Upper lobe of right lung (tissue), 1 donor: ENCODE measurements around the gene PRODH. TPM values are rescaled to one million over a fixed set of nuclear protein-coding genes. Genes with fewer than 3 reads are reported as not detected.
"Not testable (repeated sequence)": the region's sequence is repeated elsewhere in the genome, so short reads cannot be mapped to it uniquely, and the experiment has no call there.

Experiments used
- ATAC-seq: fragments of 200-7000 bp; cut with Tn5 transposase; one replicate; pipeline ENCODE4 v1.9.1; 2020; ENCODE audit warnings: mild to moderate bottlenecking, moderate library complexity
- DNase-seq: peaks from one replicate; pipeline ENCODE4 v3.0.0-alpha.2; 2020
- H3K27ac ChIP-seq: fragments of 200-600 bp; one replicate; pipeline ENCODE4 v1.8.0; 2022
- H3K27me3 ChIP-seq: fragments of 200-600 bp; one replicate; pipeline ENCODE4 v1.8.0; 2022; ENCODE audit warnings: mild to moderate bottlenecking
- H3K36me3 ChIP-seq: fragments of 200-600 bp; one replicate; pipeline ENCODE4 v1.8.0; 2022
- H3K4me1 ChIP-seq: fragments of 200-600 bp; one replicate; pipeline ENCODE4 v1.8.0; 2022
- H3K4me3 ChIP-seq: fragments of 200-600 bp; one replicate; pipeline ENCODE4 v1.8.0; 2022; ENCODE audit warnings: mild to moderate bottlenecking
- H3K9me3 ChIP-seq: fragments of 200-600 bp; one replicate; pipeline ENCODE4 v1.8.0; 2022
- intact Hi-C: fragments of 100-400 bp; cut with DNase I; formaldehyde crosslinking; loops from one replicate; pipeline ENCODE4 v1.11.0; 2022
- total RNA-seq: library from RNA; stranded (reverse); fragmentation: NEBNext Ultra II Directional; extraction: Animal tissue kit (Norgen Biotek cat#: 25700); gene quantifications from one replicate; pipeline ENCODE4 v1.2.1, GENCODE V29; 2021
- TF ChIP-seq, protein P1 (sequence below): fragments of 200-600 bp; IDR thresholded peaks from one replicate; pipeline ENCODE4 v1.8.0; 2022; ENCODE audit warnings: antibody characterized with exemption
- donor health status: DM: no; HTN: yes; CAD: no; lungs with severe emphysema.

PRODH gene
- total RNA-seq, 1 donor from 2014 or later, result 60.9 TPM

DNA sequence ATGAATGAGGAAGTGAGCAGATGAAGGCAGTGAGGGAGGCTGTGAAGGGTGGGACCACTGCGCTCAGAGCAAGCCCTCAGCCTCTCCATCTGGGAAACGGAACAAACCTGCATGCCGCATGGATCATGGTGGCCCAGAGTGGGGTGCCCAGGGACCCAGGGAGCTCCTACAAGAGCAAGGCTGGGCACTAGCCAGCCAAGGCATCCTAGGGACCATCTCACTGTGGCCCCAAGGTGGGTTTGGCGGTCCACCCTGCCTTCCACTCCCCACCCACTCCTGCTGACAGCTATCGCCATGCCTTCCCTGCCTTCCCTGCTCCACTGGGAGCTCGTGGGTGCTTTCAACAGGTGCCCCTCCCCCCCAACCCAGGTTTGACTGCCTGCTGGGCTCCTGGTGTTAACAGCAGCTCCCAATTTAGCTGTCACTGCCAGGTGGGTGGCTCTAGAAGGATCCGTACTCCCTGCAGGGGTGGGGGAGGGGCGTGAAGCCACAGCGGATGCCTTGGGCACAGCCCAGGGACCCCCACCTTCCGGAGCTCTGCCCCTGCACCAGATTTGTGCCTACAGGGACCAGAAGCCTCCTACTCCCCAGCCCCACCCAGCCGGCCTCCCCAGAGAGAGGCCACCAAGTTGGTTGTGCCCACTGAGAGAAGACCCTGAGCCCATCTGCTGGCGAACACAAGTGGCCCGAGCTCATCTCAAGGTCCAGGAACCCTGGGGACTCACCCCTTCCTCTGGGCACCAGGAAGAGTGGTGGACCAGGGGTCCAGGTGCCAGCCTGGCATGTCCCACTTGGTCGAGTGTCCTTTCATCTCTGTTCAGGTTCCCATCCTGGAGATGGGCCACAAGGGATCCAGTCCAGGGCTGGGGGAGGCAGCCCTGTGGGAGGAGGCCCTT lies 29.7 kb upstream of the PRODH start:
- Histone ChIP-seq H3K27me3 (peaks cover 9% of the 10 kb centered on the region), H3K4me1 (peaks cover 3% of the 10 kb centered on the region), H3K36me3 (no peaks in the 10 kb centered on the region), H3K27ac (no peak overlapping the region), H3K9me3 (no peaks in the 10 kb centered on the region), H3K4me3 (no peak overlapping the region)
- intact Hi-C loops, result no loop called here
- TF ChIP-seq, protein P1, sequence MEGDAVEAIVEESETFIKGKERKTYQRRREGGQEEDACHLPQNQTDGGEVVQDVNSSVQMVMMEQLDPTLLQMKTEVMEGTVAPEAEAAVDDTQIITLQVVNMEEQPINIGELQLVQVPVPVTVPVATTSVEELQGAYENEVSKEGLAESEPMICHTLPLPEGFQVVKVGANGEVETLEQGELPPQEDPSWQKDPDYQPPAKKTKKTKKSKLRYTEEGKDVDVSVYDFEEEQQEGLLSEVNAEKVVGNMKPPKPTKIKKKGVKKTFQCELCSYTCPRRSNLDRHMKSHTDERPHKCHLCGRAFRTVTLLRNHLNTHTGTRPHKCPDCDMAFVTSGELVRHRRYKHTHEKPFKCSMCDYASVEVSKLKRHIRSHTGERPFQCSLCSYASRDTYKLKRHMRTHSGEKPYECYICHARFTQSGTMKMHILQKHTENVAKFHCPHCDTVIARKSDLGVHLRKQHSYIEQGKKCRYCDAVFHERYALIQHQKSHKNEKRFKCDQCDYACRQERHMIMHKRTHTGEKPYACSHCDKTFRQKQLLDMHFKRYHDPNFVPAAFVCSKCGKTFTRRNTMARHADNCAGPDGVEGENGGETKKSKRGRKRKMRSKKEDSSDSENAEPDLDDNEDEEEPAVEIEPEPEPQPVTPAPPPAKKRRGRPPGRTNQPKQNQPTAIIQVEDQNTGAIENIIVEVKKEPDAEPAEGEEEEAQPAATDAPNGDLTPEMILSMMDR, result no peak
- DNase-seq, result peak; percentile 56
- no peak for ATAC-seq

DNA sequence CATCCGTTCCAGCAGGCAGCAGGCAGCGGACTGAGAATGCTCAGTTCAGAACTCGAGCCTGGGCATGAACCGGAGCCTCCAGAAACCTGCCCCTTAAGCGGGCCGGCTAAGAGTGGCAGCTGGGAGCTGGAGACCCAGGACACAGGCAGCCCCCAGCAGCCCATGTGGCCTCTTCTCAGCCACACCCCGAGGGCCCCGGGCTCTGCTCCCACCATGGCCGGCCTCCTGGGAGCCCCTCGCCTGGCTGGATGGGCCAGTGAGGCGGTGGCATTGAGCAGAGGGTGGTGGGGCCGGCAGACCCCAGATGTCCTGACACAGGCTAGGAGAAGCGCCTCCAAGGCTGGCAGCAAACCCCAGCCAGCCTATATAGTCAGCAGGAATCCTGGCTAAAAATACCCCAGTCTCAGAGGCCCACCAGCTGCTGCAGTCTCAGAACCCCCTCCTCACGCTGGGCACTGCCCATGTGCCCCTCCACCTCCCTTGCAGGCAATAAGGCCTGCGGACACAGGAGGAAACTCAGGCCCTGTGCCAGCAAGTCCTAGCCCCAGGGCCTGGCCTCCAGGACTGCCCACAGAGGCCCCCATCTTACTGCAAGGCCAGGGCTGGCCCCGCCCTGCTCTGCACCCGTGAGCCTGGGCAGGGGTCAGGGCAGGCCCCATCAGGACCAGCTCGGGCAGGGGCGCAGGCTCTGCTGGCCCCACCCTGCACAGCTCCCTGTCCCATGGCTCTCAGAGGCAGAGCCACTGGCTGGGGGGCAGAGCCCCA lies 28.6 kb upstream of the PRODH start:
- ATAC-seq, H3K36me3 ChIP-seq, H3K27me3 ChIP-seq, H3K4me1 ChIP-seq, H3K9me3 ChIP-seq, H3K4me3 ChIP-seq, intact Hi-C loops, H3K27ac ChIP-seq: not testable (repeated sequence)
- peak; percentile 63 for DNase-seq

DNA sequence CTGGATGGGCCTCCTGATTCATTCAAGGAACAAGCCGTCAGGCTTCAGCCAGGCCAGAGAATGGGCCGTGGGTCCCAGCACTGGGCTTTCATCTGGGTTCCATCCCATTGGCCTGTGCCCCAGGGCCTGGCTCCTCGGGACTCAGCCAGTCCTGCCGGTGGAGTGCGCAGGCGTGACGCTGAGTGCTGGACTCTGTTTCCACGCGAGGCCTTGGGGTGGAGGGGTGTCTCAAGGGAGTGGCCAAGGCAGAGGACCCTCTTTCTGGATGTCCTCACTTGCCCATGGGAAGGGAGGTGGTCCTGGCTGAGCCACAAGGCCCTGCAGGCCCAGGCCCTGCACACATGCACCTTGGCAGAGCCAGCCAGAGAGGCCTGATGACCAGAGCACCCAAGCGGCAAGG lies 28.0 kb upstream of the PRODH start:
- H3K36me3 ChIP-seq, H3K9me3 ChIP-seq, H3K27me3 ChIP-seq, H3K4me1 ChIP-seq, H3K27ac ChIP-seq, ATAC-seq, intact Hi-C loops, H3K4me3 ChIP-seq: not testable (repeated sequence)
- DNase-seq, result peak; percentile 61

DNA sequence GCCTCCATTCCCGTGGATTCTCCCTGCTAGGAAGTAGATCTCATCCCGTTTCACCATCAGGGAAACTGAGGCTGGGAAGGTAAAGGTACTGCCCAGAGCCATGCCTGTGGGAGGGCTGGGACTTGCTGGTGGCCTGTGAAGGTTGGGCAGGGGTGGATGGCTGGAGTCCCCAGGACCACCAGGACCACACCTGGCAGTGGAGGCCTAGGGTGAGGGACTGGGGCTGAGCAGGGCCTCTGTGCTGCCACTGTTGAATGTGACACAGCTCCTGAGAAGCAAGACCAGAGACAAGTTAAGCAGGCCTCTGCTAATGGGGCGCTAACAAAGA lies 26.2 kb upstream of the PRODH start:
- no peaks in the 10 kb centered on the region for H3K4me1 ChIP-seq
- DNase-seq (no peak), ATAC-seq (no peak)
- H3K36me3 ChIP-seq, result no peaks in the 10 kb centered on the region
- intact Hi-C loops, result no loop called here
- H3K4me3 ChIP-seq, result no peak overlapping the region
- H3K27ac ChIP-seq, result no peak overlapping the region
- H3K27me3 ChIP-seq, result no peaks in the 10 kb centered on the region
- TF ChIP-seq, protein P1, result no peak
- H3K9me3 ChIP-seq, result no peaks in the 10 kb centered on the region

DNA sequence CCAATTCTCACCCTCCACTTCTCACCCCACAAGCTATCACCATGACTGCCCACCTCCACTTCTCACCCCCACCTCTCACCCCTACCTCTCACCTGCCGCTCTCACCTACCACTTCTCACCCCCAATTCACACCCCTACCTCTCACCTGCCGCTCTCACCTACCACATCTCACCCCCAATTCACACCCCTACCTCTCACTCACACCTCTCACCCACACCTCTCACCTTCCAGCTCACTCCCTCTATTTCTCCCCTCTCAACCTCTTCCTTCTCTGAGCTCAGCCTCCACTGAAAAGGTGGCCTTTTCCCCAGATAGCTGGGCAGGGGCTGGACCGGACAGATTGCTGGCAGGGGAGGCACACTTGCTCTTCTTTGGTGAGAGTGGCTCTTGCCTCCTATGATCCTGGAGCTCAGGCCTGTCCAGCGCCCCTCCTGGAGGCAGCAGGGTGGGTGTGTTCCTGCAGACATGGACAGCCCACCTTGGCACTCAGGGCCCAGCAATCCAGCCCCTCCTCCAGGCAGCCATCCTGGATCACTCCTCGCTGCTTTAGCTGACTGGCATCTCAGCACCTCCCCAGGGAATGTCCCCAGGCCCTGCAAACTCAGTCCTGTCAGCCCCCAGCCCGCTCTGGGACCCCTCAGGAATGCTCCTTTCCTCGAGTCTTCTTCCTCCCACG lies 25.7 kb upstream of the PRODH start:
- DNase-seq, result peak; percentile 54
- H3K4me1 ChIP-seq, H3K9me3 ChIP-seq, H3K27me3 ChIP-seq, H3K27ac ChIP-seq, ATAC-seq, H3K36me3 ChIP-seq, H3K4me3 ChIP-seq, intact Hi-C loops: not testable (repeated sequence)

DNA sequence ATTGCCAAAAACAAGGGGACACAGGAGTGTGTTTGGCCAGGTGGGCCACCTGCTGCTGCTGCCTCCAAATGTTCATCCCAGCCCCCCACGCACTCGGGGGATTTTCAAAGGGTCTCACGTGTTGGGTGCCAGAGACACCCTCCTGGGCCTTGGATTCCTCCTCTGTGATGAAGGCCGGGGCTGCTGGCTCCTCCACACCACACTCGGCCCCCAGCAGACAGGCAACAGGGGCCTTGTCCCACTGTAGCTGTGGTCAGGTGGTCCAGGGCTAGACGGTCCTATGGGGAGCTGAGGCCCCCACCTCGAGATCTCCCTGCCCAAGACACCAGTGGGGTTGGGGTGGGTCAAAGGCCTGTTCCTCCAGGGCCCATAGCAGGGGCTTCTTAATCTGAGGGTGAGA lies 25.1 kb upstream of the PRODH start:
- H3K4me1 ChIP-seq, H3K4me3 ChIP-seq, ATAC-seq, H3K9me3 ChIP-seq, H3K27me3 ChIP-seq, intact Hi-C loops, H3K36me3 ChIP-seq, H3K27ac ChIP-seq: not testable (repeated sequence)
- peak; percentile 44 for DNase-seq

DNA sequence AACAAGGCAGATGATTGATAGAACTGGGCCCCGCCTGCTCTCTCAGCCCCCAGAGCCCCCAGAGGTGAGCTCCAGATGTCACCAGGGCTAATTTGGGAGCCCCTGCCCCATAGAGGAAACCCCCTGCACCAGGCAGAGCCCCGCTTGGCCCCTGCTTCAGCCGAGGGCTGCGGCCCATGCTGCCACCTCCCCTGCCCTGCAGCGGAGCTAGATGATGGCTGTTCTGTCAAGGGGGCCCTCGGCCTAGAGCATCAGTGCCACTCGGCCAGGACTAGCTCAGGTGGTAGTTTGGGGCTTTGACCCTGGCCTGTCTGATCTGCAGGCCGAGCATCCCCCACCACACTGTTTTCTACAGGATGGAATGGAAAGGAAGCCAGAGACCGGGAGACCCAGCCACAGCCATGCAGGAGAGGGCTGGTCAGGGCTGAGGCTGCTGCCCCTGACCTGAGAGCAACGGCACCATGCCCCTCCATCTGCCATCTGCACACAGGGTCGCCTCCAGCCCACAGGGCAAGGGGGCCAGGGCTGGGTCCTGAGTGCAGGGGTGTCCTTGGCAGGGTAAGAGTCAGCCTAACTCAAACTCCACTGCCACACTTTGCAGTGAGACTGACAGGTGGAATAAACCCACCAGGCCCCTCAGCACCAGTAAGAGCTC lies 24.2 kb upstream of the PRODH start:
- ATAC-seq, intact Hi-C loops: not testable (repeated sequence)
- DNase-seq, result peak; percentile 39

DNA sequence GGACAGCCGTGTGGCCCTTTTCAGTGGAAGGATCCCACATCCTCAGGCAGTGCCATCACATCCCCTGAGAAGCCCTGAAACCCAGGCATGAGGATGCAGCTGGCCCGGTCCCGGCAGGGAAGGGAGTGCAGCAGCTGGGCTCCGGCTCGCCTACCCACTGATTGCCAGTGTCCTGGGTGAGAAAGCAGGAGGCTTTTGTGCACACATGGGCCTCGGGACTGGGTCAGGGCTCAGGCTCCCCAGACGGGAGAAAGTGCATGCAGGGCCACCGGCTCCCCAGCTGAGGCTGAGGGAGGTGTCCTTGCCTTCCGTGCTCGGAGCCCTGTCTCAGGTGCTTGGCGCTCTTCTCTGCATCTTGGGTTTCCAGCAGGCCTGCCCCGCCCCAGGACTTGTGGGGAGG lies 23.6 kb upstream of the PRODH start:
- H3K36me3 ChIP-seq, H3K27ac ChIP-seq, H3K4me1 ChIP-seq, intact Hi-C loops, ATAC-seq, H3K4me3 ChIP-seq, H3K9me3 ChIP-seq, H3K27me3 ChIP-seq: not testable (repeated sequence)
- DNase-seq, result peak; percentile 60

More for the DNA sequence above, 24.2 kb upstream of the PRODH start:
- H3K4me1 ChIP-seq, H3K36me3 ChIP-seq, H3K27me3 ChIP-seq, H3K27ac ChIP-seq, H3K9me3 ChIP-seq, H3K4me3 ChIP-seq: not testable (repeated sequence)

DNA sequence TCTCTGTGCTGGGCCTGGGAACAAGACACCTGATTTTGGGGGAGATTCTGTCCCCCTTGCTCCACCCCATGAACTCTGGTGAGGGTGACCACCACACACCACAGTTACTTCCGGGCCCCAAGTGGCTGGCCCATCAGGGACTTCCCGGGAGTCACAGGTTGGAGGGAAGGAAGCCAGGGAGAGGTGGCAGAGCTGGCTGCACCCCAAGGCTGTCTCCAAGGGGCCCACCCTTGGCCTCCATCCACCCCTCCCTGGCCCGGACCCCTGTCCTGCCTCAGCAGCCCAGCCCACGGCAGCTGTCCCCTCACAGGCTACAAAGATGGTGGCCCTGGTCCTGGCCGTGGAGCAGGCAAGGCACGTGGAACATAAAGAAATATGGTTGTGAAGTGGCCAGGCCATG lies 23.2 kb upstream of the PRODH start:
- ATAC-seq, H3K27ac ChIP-seq, intact Hi-C loops, H3K4me1 ChIP-seq, H3K4me3 ChIP-seq, H3K27me3 ChIP-seq, H3K9me3 ChIP-seq, H3K36me3 ChIP-seq: not testable (repeated sequence)
- DNase-seq, result peak; percentile 51

DNA sequence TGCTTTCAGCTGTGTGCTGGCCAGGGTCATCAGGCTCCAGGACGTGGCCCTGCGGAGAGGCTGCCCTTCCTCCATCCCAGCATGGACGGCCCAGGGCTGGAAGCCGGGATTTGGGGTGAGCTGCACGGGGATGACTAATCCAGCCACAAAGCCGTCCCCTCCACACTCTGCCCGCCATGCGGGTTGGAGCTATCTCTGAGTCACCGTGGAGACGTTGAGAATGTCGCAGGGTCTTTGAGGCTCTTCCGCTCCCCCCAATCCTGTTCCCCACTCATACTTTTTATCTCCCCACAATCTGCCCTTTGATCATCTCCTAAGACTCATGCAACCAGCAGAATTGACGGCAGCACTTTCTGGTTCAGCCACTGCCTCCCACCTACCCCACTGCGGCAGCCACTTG lies 22.6 kb upstream of the PRODH start:
- ATAC-seq, H3K4me3 ChIP-seq, H3K27ac ChIP-seq, H3K4me1 ChIP-seq, H3K36me3 ChIP-seq, intact Hi-C loops, H3K27me3 ChIP-seq, H3K9me3 ChIP-seq: not testable (repeated sequence)
- DNase-seq, result peak; percentile 47

DNA sequence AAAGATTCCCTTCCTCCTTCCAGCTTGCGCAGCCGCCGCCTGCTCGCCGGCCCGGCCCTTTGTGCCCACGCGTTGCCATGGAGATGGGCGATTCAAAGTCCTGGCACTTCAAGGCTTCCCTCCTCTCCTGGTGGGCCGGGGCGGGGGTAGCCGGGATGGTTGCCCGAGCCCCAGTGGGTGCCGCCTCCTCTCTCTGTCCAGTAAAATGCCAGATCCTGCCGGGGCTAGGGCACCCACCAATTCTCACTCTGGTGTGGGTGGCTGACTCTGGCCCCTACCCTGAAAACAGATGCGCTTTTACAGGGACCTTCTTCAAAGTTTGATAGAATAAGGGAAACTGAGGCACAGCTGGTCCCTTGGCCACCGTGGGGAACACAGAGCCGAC lies 22.2 kb upstream of the PRODH start:
- H3K27ac ChIP-seq, H3K27me3 ChIP-seq, H3K9me3 ChIP-seq, ATAC-seq, intact Hi-C loops, H3K4me3 ChIP-seq, H3K36me3 ChIP-seq, H3K4me1 ChIP-seq: not testable (repeated sequence)
- peak; percentile 25 for DNase-seq
